Activated T-helper 1 cell treated with anti-CD3 and anti-CD28 coated beads, Interleukin-2, amount 50 U/mL, for 16 hours (primary cell): ENCODE data around the gene GLRX.
A peak's percentile ranks its signal among the peaks of the same experiment; 100 is the strongest.
"Not testable (repeated sequence)": the region's sequence is repeated elsewhere in the genome, so short reads cannot be mapped to it uniquely, and the experiment has no call there.

Source experiments
- DNase-seq, 2 donors: peaks; one replicate each; pipeline ENCODE4 v3.0.0-alpha.2; 2020; ENCODE audit warnings: low read depth in 1 of 2, low spot score in 1 of 2

GLRX gene

DNA sequence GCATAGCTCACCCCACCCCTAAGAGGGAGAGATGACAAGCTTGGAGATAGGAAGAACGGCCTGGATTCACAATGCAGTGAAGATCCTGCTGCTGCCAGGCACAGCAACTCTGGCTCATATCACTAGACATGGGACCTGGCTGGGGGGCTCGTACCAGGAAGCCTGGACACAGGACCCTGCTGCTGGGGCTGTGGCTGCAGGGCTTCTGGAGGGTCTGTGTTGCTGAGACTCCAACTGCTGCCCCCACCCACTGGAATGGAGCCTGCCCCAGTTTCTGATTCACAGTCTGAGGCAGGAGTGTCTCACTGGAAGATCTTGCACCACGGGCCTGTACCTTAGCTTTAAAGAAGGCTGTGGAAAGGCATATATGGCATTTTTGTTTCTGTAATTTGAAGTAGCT is 31.0 kb upstream of the GLRX start:
- no peak for DNase-seq

DNA sequence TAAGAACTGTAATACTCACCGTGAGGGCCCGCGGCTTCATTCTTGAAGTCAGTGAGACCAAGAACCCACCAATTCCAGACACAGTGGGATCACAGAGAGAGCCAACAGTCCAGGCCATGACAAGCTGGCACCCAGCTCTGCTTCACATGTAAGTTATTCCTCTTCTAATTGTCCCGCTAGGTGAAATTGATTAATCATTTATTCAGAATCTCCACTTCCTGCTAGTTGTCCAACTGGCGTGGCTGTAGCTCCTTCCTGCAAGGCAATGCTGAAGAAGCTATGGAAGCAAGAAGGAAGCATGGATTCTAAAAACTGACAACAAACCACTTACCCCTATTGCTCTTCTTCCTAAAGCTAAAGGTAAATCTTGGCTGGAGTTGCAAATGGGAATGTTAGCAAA is 30.0 kb upstream of the GLRX start:
- DNase-seq = no peak

DNA sequence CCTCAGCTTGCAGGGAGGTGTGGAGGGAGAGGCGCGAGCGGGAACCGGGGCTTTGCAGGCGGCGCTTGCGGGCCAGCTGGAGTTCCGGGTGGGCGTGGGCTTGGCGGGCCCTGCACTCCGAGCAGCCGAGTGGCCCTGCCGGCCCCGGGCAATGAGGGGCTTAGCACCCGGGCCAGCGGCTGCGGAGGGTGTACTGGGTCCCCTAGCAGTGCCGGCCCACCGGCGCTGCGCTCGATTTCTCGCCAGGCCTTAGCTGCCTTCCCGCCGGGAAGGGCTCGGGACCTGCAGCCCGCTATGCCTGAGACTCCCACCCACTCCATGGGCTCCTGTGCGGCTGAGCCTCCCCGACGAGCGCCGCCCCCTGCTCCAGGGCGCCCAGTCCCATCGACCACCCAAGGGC is 28.6 kb upstream of the GLRX start:
- DNase-seq = not testable (repeated sequence)

DNA sequence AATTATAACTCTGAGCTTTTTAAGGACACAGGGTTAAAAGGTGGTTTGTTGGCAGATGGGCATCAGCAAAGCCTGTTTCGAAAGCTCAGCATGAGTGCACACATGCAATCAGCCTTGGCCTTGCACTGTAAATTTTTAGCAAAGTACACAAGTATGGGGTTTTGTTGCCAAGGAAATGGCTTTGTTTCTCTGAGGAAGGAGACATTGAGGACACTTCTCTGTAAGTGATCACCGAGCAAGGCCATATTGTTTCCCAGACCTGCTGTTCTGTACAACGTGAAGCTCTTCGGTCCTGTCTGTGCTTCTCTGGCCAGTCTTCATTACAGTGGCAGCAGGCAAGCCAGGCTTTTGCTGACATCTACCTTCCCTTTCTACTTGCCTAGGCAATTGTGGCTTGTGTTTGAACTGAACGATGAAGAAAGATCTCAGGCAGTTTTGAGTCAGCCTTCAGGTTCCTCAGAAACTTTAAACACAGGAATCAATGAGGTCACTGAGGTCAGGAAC is 27.9 kb upstream of the GLRX start:
- no peak for DNase-seq

DNA sequence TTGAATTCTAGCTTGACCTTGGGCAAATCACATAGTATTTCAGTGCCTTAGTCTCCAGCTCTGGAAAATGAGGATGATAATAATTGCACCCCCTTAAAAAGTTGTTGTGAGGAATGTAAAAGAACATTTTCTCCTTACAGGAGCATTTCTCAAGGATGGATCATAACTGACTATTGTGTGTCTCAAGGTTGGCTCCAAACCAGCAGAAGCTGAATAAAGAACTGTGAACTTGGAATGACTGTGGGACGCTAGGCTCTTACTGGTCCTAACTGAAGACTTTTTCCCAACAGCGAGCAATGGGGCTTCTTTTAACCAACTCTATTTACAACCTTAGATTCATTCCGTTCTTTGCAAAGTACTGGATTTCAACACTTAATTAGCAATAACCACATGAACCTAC is 26.2 kb upstream of the GLRX start:
- no peak for DNase-seq

DNA sequence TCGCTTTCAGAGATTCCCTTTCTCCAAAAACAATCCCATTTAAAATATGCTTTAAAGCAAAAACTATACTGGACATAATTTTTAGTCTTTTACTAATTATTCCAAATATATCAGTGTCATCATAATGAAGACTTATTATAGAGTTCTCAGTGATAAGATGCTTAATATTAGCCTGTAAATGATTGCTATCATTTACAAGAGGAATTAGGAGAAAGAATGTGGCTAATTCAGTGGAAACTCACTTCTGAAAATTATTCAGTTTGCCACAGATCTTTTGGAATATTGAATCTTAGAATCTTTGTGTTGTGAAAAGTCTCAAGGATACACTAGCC is 24.7 kb upstream of the GLRX start:
- DNase-seq = no peak

DNA sequence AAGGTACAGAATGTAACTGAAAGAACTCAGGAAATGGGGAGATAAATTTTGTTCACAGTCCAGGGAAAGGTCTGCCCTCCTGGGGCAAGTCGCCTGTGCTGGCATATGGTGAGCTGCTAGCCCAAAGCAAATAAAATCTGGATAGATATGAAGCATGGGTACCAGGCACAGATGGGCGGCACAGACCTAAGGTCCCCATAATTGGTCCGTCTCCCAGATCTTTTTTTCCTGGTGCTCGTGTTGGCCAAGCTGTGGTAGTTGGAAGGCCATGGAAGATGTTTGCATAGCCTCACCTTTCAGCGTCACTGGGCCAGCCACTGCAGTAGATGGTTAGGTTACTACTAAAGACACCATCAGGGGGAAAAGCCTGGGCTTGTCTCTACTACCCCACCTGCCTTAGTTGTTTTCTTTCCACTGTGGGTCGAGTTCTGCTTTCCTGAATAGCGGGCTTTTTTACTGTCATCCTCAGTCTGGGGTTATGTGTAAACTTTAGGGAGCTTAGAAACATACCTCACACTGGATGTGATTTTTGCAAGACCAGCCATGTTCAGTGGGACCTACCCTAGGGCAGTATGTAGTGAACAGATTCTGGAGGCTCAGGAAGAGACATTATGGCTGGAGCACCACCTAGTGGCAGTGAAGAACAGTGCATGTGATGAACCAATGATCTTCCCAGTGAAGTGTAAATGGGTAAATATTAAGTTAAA is 24.2 kb upstream of the GLRX start:
- peak; percentile 36 to 48 for DNase-seq

DNA sequence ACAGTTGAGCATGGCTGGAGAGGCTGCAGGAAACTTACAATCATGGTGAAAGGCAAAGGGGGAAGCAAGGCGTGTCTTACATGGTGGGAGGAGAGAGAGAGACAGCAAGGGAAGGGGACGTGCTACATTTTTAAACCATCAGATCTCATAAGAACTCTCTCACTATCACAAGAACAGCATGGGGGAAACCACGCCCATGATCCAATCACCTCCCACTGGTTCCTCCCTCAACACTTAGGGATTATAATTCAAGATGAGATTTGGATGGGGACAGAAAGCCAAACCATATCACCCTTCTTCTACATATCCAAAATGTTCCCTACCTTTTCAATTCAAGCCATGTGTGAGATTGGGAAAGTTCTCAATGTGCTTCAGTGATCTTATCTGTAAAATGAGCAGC is 22.9 kb upstream of the GLRX start:
- DNase-seq = no peak

DNA sequence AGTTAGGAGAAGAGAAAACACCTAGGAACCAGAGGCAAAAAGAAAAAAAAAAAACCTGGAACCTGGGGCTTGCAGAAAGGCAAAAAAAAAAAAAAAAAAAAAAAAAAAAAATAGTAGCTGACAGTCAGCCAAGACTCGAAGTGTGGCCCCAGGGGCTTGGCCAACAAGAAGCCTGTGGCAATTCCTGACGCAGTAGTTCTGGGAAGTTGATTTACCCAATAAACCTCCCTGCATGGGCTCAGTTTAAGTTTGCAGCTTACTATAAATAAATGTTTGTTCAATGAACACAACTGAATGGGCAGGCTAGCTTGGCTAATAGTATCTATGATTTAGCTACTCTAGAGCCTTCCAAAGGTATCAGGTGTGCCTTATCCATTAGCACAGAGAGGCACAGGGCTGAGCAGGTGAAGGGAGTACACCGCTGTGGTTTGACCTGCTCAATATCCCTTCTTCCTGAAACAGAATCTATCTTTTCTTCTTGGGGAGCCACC is 21.3 kb upstream of the GLRX start:
- DNase-seq = no peak

DNA sequence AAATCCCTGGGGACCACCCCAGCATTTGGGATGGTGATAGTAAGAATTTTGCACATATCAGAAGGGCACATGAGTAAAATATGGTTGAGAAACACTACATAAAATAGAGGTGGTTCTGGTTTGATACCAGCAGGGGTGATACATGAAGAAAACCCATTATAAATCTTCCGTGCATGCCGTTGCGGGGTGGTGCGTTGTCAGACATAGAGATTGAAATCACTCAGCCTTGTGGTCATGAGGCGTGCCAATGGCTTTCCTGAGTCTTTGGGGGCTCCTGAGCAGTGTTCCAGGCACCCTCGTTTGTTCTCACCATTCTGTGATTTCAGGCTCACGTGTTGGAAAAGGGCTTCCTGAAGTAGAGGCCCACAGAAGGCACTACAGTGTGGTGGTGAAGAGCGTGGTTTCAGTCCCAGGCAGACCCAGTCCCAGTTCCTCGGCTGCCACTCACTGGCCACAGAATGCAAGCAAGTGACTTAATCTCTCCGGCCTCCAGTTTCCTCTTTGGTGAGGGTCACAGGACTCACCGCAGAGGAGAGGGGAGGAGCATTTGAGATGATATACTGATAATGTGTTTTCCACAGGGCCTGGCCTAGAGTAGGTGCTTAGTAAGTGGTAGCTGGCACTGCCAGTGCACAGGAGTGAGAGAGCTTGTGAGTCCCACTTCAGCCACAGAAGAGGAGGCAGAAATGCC is 20.5 kb upstream of the GLRX start:
- no peak for DNase-seq

DNA sequence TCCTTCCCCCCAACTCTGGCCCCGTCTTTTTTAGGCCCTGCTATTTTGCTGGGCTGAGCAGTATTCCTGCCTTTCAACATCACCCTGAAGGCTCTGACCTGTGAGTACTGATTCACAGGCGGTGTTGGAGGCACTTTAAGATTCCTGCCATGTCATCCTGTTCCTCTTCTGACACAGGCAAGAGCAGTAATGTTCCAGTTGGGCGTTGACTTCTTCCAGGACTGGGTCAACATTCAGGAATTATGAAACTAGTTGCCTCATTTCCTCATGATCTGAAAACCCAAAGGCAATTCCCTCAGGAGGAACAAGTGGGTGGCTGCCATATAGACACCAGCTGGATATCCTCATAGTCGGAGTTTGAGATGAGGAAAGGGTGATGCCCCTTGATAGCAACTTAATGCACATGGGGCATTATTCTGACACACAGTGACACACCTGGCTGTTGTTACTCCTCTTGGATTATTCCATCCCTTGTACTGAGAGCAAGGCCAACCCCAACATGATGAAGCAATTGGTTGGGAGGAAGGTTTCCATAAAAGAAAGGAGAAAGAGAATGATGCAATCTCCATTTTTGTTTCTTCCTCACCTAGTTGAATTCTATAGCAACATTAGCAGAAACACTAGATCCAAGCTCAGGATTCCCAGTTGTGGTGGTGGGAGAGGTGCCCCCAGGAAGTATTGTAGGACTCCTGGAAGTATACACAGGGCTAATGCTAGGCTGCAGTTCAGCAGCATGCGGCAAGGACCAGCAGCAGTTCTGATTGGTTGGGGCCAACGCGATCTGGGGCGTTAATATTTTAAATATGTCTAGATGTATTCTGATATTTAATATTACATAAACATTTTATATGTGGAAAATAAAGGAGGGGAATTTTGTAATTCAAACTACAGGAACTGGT is 19.6 kb upstream of the GLRX start:
- DNase-seq = no peak

DNA sequence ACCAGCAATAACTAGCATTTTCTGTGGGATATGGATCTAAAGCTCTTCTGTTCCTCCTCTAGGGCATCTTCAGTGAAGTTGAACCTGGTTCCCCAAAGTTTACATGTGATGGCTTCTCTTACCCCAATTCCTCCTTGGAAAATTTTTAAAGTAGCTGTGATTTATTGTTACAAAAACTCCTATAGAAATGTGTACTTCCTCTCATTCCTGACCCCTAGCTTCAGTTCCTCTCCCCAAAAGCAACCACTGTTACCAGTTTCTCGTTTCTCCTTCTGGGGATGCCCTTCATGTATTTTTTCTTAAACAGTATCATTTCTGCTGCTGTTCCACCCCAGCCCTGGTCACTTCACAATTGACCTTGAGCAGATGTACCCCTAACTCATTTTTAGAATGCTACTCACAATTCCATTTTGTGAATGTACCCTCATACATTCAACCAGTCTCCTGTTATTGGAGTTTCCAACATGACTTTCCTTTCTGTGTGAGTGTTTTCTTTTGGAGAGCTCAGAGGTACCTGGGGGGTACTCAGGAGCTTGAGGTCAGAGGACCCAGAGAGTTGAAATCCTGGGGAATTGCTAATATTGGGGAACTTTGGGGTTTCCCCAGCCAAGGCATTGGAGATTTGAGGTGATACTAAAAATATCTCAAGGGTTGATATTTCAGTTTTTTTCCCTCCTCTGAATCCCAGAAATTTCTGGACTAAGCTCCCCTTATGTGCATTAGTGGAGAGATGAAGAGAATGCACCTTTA is 18.6 kb upstream of the GLRX start:
- DNase-seq = no peak

DNA sequence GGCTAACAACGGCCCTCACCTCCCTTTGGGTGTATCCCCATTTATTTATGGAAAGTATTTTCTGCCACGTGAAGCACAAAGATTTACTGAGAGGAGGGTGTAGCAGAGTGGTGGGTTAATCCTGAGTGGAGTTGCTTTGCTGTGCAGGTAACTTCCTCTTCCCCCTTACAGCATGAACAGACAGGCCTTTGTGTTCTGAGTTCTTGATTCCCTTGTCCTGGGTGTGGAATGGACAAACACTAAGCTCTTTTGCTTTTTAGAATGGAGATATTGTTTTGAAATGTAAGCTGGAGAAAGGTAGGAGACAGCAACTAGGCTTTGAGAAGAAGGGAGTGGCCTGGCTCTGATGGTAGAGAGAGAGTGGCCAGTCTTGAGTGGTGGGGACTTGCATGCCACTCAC is 17.1 kb upstream of the GLRX start:
- no peak for DNase-seq

DNA sequence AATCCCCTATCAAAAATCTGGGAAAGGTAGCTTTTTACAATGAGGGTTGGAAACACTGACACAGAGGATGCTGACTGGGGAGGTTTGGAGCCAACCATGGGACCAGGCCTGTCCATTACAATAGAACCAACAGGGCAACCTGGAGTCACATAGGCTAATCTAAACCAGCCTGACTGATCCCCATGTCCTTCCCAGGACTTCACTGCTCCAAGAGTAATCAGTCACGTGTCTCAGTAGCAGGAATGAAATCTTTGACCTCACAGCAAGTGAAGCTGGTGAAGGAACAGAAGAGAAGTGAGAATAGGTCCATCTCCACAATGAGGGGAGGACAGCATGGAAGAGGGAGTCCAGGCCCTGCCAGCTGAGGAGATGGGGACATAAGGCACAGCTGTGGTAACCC is 16.0 kb upstream of the GLRX start:
- DNase-seq = no peak

DNA sequence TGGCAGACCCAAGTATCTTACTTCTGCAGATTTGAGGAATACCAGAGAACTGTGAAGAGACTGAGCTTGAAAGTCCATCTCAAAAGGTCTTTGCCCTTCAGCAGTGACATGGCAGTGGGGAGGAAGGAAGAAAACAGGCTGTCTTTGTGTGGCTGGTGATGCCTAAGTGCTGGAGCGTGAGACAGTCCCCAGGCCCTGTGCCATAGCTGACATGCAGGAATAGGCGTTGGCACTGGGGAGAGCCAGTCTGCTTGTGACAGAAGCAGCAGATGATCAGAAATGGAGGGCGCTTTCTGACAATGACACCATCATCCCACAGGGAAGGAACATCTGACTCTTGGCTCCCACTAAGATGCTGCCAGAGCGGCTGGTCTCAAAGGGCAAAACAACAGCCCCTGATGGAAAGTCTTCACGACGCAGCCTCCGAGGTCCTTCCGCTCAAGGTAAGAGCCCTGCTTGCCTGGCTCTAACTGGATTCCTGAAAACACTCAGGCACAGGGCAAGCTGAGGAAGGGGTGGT is 15.5 kb upstream of the GLRX start:
- no peak for DNase-seq

DNA sequence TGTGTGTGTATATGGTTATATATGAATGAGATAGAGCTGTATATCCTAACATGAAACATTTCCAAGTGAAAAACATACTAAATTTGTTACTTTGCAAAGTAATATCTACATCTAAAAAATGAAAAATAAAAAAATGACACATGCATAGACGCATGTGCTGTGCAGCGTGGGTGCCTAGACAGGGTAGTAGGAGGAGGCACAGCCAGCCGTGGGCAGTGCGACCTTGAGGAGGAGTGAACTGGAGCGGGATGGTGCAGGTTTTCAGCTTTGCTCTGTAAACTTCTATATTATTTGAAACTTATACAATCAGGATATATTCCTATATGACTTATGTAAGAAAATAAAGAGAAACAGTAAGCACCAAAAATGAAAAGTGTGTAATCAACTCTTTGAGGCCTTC is 15.0 kb upstream of the GLRX start:
- no peak for DNase-seq

DNA sequence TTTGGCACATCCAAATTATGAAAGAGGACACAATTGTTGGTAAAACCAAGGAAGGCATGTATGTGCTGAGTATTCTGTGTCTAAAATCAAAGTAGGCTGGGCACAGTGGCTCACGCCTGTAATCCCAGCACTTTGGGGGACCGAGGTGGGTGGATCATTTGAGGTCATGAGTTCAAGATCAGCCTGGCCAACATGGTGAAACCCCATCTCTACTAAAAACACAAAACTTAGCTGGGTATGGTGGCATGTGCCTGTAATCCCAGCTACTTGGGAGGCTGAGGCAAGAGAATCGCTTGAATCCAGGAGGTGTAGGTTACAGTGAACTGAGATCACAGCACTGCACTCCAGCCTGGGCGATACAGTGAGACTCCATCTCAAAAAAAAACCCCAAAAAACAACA is 14.4 kb upstream of the GLRX start:
- DNase-seq = not testable (repeated sequence)

DNA sequence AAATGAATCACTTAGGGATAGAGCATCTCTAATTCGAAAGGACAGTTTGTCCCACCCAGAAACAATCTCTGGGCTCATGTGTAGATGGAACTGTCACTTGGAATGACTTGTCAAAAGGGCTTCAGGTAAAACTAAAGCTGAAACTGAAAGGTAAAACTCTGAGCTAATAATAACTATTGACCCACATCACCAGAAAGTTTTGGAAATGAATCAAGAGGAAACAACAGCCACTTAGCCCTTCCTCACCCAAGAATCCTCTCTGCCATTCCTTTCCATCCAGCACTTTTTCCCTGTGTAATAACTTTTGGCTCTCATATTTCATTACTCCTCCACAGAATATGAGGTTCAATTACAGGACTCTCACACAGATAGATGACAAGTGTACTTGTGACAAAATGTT is 14.0 kb upstream of the GLRX start:
- DNase-seq = no peak

DNA sequence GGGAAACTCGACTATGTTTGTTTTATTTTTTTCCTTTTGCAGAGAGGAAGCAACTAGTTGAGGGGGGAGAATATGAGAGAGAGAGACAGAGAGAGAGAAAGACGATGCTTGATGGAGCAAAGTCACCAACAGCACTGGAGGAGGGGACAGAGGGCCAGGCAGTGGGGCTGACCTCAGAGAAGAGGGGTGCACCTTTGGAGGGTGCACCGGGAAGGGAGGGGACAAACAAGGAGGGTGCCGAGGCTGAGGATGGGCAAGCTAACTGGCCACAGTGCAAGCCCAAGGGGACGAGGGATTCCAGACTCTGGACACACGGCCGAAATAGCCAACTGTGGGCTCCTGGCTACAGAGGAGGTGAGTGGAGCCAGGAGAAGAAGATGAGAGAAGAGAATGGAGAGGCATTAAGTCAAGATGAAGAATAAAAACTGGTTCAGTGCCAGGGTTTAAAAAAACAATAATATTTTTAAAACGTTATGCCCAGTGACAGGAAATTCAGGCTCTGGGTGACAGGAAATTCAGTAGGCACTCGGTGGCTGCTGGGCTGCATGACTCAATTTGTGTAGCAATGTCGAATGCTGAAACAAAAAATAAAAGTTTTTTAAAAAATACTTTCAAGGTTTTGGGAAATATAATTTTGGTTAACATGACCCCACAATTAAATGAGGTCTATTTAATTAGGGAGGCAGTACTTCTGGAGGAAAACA is 13.3 kb upstream of the GLRX start:
- no peak for DNase-seq

DNA sequence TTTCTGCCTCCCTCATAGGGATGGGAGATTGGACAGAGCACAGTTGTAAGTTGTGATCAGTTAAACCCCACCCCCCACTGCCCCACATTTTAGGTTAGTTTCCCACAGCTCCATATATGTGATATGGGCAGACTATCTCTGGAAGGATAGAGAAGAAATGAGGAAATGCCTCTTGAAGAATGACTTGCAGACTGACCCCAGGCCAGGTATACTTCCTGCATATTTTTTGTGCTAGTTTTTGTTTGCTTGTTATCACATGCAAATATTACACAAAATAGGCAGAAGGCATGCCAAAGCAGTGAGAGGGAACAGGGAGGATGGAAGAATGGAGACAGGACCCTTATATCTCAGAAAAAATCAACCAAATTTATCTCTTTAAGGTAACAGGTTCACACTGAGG is 10.1 kb upstream of the GLRX start:
- DNase-seq = no peak
